Transverse colon (tissue), 4 donors: ENCODE measurements around the gene ZBBX. TPM values are rescaled to one million over a fixed set of nuclear protein-coding genes. Genes with fewer than 3 reads are reported as not detected.

ENCODE experiments used
- DNase-seq: peaks from one replicate; pipeline ENCODE4 v3.0.0-alpha.2; 2019
- H3K27ac ChIP-seq, 4 donors: fragments of 200-600 bp; sonication (generic); 2 replicates each; pipeline ENCODE4 v1.5.1; 2016 to 2018; ENCODE audit warnings: inconsistent platforms in 4 of 4
- H3K27me3 ChIP-seq: fragments of 200-600 bp; sonication (generic); 2 replicates; pipeline ENCODE4 v1.5.1; 2017; ENCODE audit warnings: inconsistent platforms
- H3K36me3 ChIP-seq, 4 donors: fragments of 200-600 bp; sonication (generic); 2 replicates each; pipeline ENCODE4 v1.5.1; 2017 to 2019; ENCODE audit warnings: inconsistent platforms in 4 of 4
- H3K4me1 ChIP-seq, 4 donors: fragments of 200-600 bp; sonication (generic); 2 replicates each; pipeline ENCODE4 v1.5.1; 2017 to 2020; ENCODE audit warnings: inconsistent platforms in 4 of 4
- H3K4me3 ChIP-seq, 4 donors: fragments of 200-600 bp; sonication (generic); 1 replicate in 1 of 4; 2 replicates in 3 of 4; pipeline versions ENCODE4 v1.5.1 to v1.6.1; 2017 to 2019; ENCODE audit warnings: inconsistent platforms in 4 of 4
- H3K9me3 ChIP-seq, 2 donors: fragments of 200-600 bp; sonication (generic); 2 replicates each; pipeline ENCODE4 v1.5.1; 2017 to 2019; ENCODE audit warnings: inconsistent platforms in 2 of 2
- EP300 ChIP-seq: sonication (generic); formaldehyde crosslinking; IDR thresholded peaks from one replicate; pipeline ENCODE4 v1.6.1; 2017; ENCODE audit warnings: antibody characterized with exemption, low read depth
- POLR2A ChIP-seq: fragments of 450-650 bp; IDR thresholded peaks from one replicate; pipeline ENCODE4 v1.6.1; 2016; ENCODE audit warnings: antibody characterized with exemption, mild to moderate bottlenecking, moderate library complexity
- POLR2AphosphoS5 ChIP-seq, 3 donors: sonication (generic); formaldehyde crosslinking; IDR thresholded peaks; one replicate each; pipeline ENCODE4 v1.6.1; 2016; ENCODE audit warnings: antibody characterized with exemption in 3 of 3
- WGBS, 2 donors: methylation state at CpG; one replicate each; pipeline ENCODE4 v1.1.5; 2018; ENCODE audit warnings: low coverage in 1 of 2; 5-methylcytosine and 5-hydroxymethylcytosine counted together
- in situ Hi-C, 4 donors: fragments of 200-750 bp; cut with MboI; loops; one replicate each; pipeline versions ENCODE4 v1.15.0 to v1.15.1; 2017; ENCODE audit warnings: low sequenced_read_pairs in 3 of 4, low pct_ligation_motif_present in 1 of 4, low pct_unique_long_range_greater_than_20kb in 1 of 4
- intact Hi-C: fragments of 100-400 bp; cut with DNase I; formaldehyde crosslinking; loops from one replicate; pipeline ENCODE4 v1.15.1; 2023; ENCODE audit warnings: low total_unique reads
- total RNA-seq, 4 donors: library from RNA; depleted of rRNA; stranded (reverse); fragments of >200 nt; gene quantifications; one replicate each; pipeline ENCODE4 v1.1.0, GENCODE V29; 2016
- TF ChIP-seq, protein P1 (sequence below), 5 experiments: fragments of 200-600 bp in 3 of 5; fragments of 450-650 bp in 2 of 5; sonication (generic) in 3 of 5; IDR thresholded peaks; 1 replicate in 2 of 5; 2 replicates in 3 of 5; pipeline ENCODE4 v1.5.1; 2016 to 2017; ENCODE audit warnings: antibody characterized with exemption in 5 of 5, inconsistent platforms in 3 of 5, mild to moderate bottlenecking in 2 of 5, moderate library complexity in 1 of 5

ZBBX gene
- total RNA-seq, 4 donors from 2014 or later: not detected

DNA sequence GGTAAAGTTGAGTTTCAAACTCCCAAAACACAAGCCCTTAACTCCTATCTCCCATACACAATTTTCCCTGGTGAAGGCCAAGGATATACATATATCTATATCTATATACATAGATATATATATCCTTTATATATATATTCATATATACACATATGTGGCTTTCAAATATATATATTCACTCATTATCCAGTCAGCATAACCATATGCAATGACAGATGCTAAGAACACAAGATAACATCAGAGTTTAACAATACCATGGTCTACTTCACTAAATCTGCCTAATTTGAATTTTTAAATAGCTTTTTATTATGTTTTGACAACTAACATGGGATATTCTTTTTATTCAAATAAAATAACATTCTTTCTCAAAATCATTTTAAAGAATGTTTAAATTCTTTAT is 24.7 kb downstream of the ZBBX start:
- Histone ChIP-seq H3K4me1 (no peaks in the 10 kb centered on the region), H3K27ac (no peak overlapping the region), H3K9me3 (no peaks in the 10 kb centered on the region), H3K27me3 (no peaks in the 10 kb centered on the region), H3K36me3 (no peaks in the 10 kb centered on the region), H3K4me3 (no peak overlapping the region)
- TF ChIP-seq EP300 (no peak), POLR2A (no peak), POLR2AphosphoS5 (IDR thresholded peaks at IDR 0.05) (no peak)
- TF ChIP-seq, protein P1, sequence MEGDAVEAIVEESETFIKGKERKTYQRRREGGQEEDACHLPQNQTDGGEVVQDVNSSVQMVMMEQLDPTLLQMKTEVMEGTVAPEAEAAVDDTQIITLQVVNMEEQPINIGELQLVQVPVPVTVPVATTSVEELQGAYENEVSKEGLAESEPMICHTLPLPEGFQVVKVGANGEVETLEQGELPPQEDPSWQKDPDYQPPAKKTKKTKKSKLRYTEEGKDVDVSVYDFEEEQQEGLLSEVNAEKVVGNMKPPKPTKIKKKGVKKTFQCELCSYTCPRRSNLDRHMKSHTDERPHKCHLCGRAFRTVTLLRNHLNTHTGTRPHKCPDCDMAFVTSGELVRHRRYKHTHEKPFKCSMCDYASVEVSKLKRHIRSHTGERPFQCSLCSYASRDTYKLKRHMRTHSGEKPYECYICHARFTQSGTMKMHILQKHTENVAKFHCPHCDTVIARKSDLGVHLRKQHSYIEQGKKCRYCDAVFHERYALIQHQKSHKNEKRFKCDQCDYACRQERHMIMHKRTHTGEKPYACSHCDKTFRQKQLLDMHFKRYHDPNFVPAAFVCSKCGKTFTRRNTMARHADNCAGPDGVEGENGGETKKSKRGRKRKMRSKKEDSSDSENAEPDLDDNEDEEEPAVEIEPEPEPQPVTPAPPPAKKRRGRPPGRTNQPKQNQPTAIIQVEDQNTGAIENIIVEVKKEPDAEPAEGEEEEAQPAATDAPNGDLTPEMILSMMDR (IDR thresholded peaks at IDR 0.05): no peak
- in situ Hi-C loops: no loop called here
- DNase-seq: no peak
- intact Hi-C loops: no loop called here

DNA sequence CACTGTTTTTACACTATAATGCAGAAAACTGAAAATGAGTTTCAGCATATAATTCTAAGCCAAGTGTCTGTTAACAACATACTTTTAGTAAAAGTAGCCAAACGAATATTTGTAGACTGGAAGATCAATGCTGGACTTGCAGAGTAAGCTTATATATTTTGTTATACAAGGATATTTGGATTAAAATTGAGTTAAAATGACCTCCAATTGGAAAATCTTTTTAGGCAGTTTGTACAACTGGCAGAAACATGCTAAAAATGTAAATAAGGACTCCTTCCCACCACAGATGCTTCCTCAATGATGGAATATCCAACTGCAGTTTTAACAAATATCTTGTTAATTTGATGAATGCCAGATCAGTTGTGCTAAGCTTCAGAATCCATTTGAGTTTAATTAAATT is 25.3 kb downstream of the ZBBX start:
- intact Hi-C loops: no loop called here
- no peaks in the 10 kb centered on the region for H3K4me1 ChIP-seq
- no peak overlapping the region for H3K27ac ChIP-seq
- TF ChIP-seq, protein P1 (IDR thresholded peaks at IDR 0.05): no peak
- TF ChIP-seq POLR2AphosphoS5 (IDR thresholded peaks at IDR 0.05) (no peak), EP300 (no peak), POLR2A (no peak)
- no peak for DNase-seq
- no peaks in the 10 kb centered on the region for H3K36me3 ChIP-seq
- in situ Hi-C loops: no loop called here
- WGBS, 2 donors: 27 to 48% methylated on average over 1 of the region's 1 CpG
- H3K27me3 ChIP-seq: no peaks in the 10 kb centered on the region
- no peaks in the 10 kb centered on the region for H3K9me3 ChIP-seq
- H3K4me3 ChIP-seq: no peak overlapping the region

DNA sequence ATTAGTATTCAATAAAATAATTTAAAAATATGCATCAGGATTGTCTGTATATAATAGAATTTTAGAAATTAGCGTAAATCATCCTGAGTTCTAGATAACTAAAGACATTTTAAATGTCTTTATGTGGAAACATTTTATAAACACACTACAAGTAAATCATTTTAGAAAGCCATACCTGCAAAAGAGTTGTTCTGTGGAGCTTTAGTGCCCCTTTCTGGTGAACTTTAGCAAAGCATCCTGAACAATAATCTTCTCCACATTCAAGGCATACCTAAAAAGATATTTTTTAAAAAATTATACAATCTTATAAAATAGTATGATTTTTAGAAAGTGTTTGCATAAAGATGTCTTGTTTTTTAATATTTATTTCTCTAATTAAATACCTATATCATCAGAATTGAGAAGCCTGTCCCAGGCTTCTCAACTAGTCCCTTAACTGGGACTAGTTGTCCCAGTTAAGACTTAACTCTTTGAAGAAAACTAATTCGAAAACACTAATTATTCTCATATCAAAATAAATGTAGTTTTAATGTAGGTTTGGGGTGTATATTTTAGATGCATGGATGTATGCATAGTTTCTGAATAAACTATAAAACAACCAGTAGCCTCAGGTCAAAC is 29.7 kb downstream of the ZBBX start:
- Histone ChIP-seq H3K4me3 (no peak overlapping the region), H3K4me1 (no peaks in the 10 kb centered on the region), H3K27ac (no peak overlapping the region), H3K27me3 (no peaks in the 10 kb centered on the region), H3K36me3 (no peaks in the 10 kb centered on the region), H3K9me3 (no peaks in the 10 kb centered on the region)
- in situ Hi-C loops (no loop called here), intact Hi-C loops (no loop called here)
- 21 to 39% methylated on average over 2 of the region's 2 CpGs for WGBS, 2 donors
- no peak for DNase-seq
- no peak for TF ChIP-seq EP300
- TF ChIP-seq, protein P1 (IDR thresholded peaks at IDR 0.05): peak in 4 of 5 experiments; percentile 22 to 35 (median 30)

DNA sequence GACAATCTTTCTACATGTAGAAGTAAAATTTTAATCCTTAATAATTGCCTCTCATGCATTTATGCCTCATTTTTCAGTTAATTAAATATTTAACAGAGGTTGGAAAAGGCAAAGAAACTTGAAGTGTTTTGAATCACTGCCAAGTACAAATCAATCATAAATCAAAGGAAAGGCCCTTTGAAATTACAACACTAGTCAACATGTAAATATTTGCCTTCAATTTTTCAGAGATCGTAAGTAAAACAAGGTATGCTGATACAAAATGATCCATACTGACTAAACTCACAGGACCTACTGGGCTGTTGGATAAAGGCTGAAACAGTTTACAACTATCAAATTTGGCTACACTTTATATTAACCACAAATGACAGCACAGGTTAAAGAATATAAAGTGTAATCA is 33.9 kb downstream of the ZBBX start:
- TF ChIP-seq, protein P1 (IDR thresholded peaks at IDR 0.05): no peak
- no peak for TF ChIP-seq POLR2A
- TF ChIP-seq POLR2AphosphoS5 (IDR thresholded peaks at IDR 0.05): no peak
- TF ChIP-seq EP300: no peak
- 33 to 55% methylated on average over 1 of the region's 1 CpG for WGBS, 2 donors
- no peaks in the 10 kb centered on the region for H3K9me3 ChIP-seq
- intact Hi-C loops (no loop called here), in situ Hi-C loops (no loop called here)
- no peaks in the 10 kb centered on the region for H3K4me1 ChIP-seq
- DNase-seq: no peak
- no peaks in the 10 kb centered on the region for H3K36me3 ChIP-seq
- no peak overlapping the region for H3K27ac ChIP-seq
- H3K27me3 ChIP-seq: no peaks in the 10 kb centered on the region
- H3K4me3 ChIP-seq: no peak overlapping the region
